Hematopoietic multipotent progenitor cell treated with erythropoietin and hydrocortisone succinate and interleukin-3 and kit ligand, for 8 days (in vitro differentiated cells): Measurements from ENCODE around the gene OPA3.
A peak's percentile ranks its signal among the peaks of the same experiment; 100 is the strongest.

Source experiments
- DNase-seq: peaks from one replicate; pipeline ENCODE4 v3.0.0-alpha.2; 2015

OPA3 gene

GRCh38 chr19:45597425-45598111 lies 13.0 kb upstream of the OPA3 start:
- no peak for DNase-seq

GRCh38 chr19:45595814-45596213 lies 11.2 kb upstream of the OPA3 start:
- no peak for DNase-seq

- no peak for DNase-seq
Measured at GRCh38 chr19:45593520-45593919, 8.9 kb upstream of the OPA3 start.

- DNase-seq = no peak
Measured at GRCh38 chr19:45592366-45592765, 7.8 kb upstream of the OPA3 start.

- DNase-seq = no peak
Measured at GRCh38 chr19:45591638-45592005, 7.0 kb upstream of the OPA3 start.

GRCh38 chr19:45591004-45591637 lies 6.5 kb upstream of the OPA3 start:
- DNase-seq = peak; percentile 52

- DNase-seq = no peak
Measured at GRCh38 chr19:45590300-45591003, 5.8 kb upstream of the OPA3 start.

- no peak for DNase-seq
Measured at GRCh38 chr19:45589768-45590167, 5.2 kb upstream of the OPA3 start.

GRCh38 chr19:45587873-45588272 lies 3.3 kb upstream of the OPA3 start:
- no peak for DNase-seq

- no peak for DNase-seq
Measured at GRCh38 chr19:45585158-45585577, 566 bp upstream of the OPA3 start.

- no peak for DNase-seq
Measured at GRCh38 chr19:45581576-45581975, 3.0 kb downstream of the OPA3 start.

GRCh38 chr19:45578861-45579260 lies 5.7 kb downstream of the OPA3 start:
- no peak for DNase-seq

- DNase-seq = no peak
Measured at GRCh38 chr19:45577111-45577905, 7.3 kb downstream of the OPA3 start.

GRCh38 chr19:45576682-45577081 lies 7.9 kb downstream of the OPA3 start:
- no peak for DNase-seq

- DNase-seq = no peak
Measured at GRCh38 chr19:45575216-45575615, 9.4 kb downstream of the OPA3 start.

- no peak for DNase-seq
Measured at GRCh38 chr19:45574526-45574925, 10.1 kb downstream of the OPA3 start.

- no peak for DNase-seq
Measured at GRCh38 chr19:45571457-45572220, 13.0 kb downstream of the OPA3 start.

- DNase-seq = peak; percentile 46
Measured at GRCh38 chr19:45569619-45570421, 14.8 kb downstream of the OPA3 start.

GRCh38 chr19:45568732-45569131 lies 15.9 kb downstream of the OPA3 start:
- DNase-seq = no peak

GRCh38 chr19:45567609-45568008 lies 17.0 kb downstream of the OPA3 start:
- no peak for DNase-seq

GRCh38 chr19:45564131-45564780 lies 20.3 kb downstream of the OPA3 start:
- DNase-seq = no peak
